C1 segment of cervical spinal cord (tissue), 14 donors: ENCODE results near the gene TTC6.

Experiments
- DNase-seq, 14 donors: peaks; one replicate each; lab custom pipeline; 2025; lab: John Stamatoyannopoulos, UW

TTC6 gene

GRCh38 chr14:37620856-37621255 lies 25.4 kb downstream of the TTC6 start:
- no peak for DNase-seq

GRCh38 chr14:37622231-37622923 lies 26.9 kb downstream of the TTC6 start:
- no peak for DNase-seq

GRCh38 chr14:37623426-37623951 lies 28.1 kb downstream of the TTC6 start:
- no peak for DNase-seq

- DNase-seq = no peak
These were observed 28.5 kb downstream of the TTC6 start for GRCh38 chr14:37623971-37624370.

- DNase-seq = no peak
These were observed 30.5 kb downstream of the TTC6 start for GRCh38 chr14:37625597-37626595.

GRCh38 chr14:37637341-37637740 lies 41.9 kb downstream of the TTC6 start:
- no peak for DNase-seq

DNA sequence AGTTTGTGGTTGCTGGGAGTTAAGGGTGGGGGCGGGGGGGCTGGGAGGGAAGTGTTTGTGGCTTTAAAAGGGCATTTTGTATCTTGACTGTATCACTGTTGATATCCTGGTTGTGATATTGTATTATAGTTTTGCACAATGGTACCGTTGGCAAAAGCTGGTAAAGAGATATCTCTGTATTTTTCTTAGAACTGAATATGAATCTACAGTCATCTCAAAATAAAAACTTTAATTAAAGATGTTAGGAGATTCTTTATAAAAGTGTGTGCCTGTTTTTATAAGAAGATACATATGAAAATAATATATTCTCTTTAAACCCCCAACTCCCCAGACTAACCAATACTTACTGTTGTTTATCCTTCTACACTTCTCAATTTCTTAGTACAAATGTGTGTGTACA lies 43.2 kb downstream of the TTC6 start:
- no peak for DNase-seq

DNA sequence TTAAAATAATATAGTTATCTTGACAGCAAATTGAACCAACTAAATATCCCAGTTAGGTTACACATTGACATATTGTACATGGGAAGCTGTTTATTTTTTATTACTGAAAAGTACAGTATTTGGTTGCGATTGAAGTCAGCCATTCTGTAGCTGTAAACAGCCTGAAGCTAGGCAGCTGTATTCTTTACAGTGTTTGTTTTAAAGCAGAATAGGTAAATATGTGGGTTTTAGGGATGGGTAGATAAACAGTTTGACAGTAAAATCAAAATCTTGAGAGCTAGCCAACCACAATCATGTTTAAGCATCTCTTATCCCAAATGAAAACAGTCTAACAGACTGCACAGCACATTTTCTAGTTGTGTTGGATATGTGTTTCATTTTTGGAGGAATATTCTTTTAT lies 45.7 kb downstream of the TTC6 start:
- DNase-seq = no peak

GRCh38 chr14:37642125-37642524 lies 46.7 kb downstream of the TTC6 start:
- DNase-seq = no peak

DNA sequence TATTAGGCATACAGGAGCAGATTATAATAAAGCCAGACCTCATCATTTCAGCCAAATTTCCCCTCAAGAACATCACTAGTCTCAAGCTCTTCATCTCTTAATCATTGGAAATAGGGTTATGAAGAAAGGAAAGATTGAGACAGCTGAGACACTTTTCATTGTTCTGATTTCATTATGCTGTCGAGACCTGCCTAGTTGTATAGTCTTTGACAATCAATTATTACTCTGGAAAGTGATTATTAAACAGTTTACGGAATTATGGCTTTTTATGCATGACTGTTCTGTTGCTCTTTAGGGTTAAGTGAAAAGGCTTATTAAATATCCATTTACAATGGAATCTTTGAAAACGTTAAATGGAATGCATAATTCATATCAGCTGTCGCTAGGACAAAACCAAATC lies 48.3 kb downstream of the TTC6 start:
- no peak for DNase-seq
